Measurements from ENCODE around the gene FAM204A.

GRCh38 chr10:118258285-118258684, 83.8 kb downstream of the FAM204A start:
- TF ChIP-seq POLR2A (IDR thresholded peaks at IDR 0.05): no peak
- TF ChIP-seq CTCF (IDR thresholded peaks at IDR 0.05): no peak

Data from adrenal gland (tissue), 5 donors.